Left ventricle myocardium superior (tissue), 1 donor: ENCODE measurements around the gene RFX8. TPM values are rescaled to one million over a fixed set of nuclear protein-coding genes. Genes with fewer than 3 reads are reported as not detected.
A peak's percentile ranks its signal among the peaks of the same experiment; 100 is the strongest.
"Not testable (repeated sequence)": the region's sequence is repeated elsewhere in the genome, so short reads cannot be mapped to it uniquely, and the experiment has no call there.

Experiments used
- ATAC-seq: fragments of 200-7000 bp; cut with Tn5 transposase; one replicate; pipeline ENCODE4 v1.9.1; 2020; ENCODE audit warnings: mild to moderate bottlenecking, moderate library complexity
- DNase-seq: peaks from one replicate; pipeline ENCODE4 v3.0.0-alpha.2; 2020
- intact Hi-C: fragments of 100-400 bp; cut with micrococcal nuclease; formaldehyde crosslinking; loops from one replicate; pipeline ENCODE4 v1.11.0; 2022
- total RNA-seq: library from RNA; stranded (reverse); fragmentation: NEBNext Ultra II Directional; extraction: Animal tissue kit (Norgen Biotek cat#: 25700); gene quantifications from one replicate; pipeline ENCODE4 v1.2.1, GENCODE V29; 2021
- donor health status: DM: no; HTN: yes; CAD: no; lungs with severe emphysema.

The RFX8 gene
- total RNA-seq, 1 donor from 2014 or later = not detected

DNA sequence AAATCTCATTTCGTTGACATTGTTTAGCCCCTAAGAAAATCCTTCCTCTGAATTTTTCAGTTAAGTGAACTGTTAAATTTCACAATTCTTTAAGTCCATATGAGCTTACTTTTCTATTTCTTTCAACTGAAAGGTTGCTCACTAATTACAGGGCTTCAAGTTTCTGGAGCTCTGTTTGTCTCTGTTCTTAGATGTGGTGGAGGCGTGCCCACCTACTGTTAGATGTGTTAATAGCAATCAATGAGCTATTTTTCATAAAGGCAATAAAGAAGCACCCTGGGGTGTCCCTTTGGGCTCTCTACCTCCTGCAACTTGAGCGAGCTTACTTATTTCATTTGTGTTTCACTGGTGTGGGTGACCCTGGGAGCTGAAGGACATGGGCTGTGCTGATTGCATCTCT lies 112.6 kb downstream of the RFX8 start:
- intact Hi-C loops = no loop called here
- ATAC-seq (no peak), DNase-seq (no peak)

DNA sequence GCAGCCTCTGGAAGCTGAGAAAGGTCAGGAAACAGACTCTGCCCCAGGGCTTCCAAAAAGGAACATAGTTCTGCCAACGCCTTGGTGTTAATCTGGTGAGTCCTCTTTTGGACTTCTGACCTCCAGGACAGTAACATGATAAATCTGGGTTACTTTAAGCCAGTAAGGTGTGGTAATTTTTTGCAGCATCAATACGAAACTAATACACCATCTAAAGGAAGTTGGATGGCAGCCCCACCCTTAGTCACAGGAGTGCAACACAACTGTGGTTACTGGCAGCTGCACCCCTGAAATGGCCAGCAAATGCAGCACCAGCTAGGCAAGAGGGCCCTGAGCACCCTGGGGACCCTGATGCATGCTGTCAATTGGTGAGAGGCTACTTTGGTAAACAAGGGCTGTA lies 113.4 kb downstream of the RFX8 start:
- no peak for ATAC-seq
- DNase-seq = no peak
- intact Hi-C loops = no loop called here

GRCh38 chr2:101361121-101361520 lies 113.8 kb downstream of the RFX8 start:
- intact Hi-C loops = no loop called here

DNA sequence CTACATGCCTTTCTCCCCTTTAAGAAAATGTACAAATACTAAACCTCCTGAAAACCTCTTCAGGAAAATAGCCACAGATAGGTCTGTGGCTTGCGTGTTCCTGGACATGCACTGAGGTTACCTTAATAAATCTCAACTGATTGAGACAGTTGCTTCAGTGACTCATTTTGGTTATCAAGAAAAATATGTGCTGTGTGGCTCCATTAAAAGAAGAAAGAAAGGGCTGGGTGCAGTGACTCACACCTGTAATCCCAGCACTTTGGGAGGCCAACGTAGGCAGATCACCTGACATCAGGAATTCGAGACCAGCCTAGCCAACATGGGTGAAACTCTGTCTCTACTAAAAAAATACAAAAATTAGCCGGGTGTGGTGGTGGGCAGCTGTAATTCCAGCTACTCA lies 114.7 kb downstream of the RFX8 start:
- ATAC-seq (no peak), DNase-seq (no peak)
- intact Hi-C loops = no loop called here

More at GRCh38 chr2:101361121-101361520, 113.8 kb downstream of the RFX8 start:
- DNase-seq (no peak), ATAC-seq (no peak)

DNA sequence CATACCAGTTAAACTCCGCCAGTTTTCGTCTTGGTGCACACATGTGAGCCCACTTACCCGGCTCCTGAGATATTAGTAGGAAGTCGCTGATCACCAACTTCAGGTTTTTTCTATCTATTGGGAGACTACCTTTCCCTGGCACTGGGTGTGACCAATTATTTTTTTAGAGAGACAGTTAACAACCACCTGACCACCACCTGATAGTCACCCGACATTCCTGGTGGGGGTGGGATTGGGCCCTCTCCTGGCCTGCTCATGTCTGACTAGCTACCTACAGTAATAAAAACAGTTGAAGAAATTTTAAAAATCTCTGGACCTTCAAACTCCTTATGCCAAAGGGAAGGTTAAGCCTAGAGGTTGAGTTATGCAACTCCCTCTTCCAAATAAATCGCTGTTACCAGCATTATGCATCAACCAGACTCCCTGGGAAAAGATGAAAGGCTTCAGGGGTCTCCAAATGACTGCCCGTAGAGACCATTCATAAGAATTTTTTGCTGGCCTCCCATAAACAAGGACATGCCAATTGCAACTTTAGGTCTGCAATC lies 115.4 kb downstream of the RFX8 start:
- DNase-seq (no peak), ATAC-seq (no peak)
- intact Hi-C loops = no loop called here

- ATAC-seq (no peak), DNase-seq (no peak)
- intact Hi-C loops = no loop called here
These were observed 117.5 kb downstream of the RFX8 start for GRCh38 chr2:101357376-101357775.

- intact Hi-C loops = no loop called here
- DNase-seq (no peak), ATAC-seq (no peak)
These were observed 118.4 kb downstream of the RFX8 start for GRCh38 chr2:101356521-101356920.

DNA sequence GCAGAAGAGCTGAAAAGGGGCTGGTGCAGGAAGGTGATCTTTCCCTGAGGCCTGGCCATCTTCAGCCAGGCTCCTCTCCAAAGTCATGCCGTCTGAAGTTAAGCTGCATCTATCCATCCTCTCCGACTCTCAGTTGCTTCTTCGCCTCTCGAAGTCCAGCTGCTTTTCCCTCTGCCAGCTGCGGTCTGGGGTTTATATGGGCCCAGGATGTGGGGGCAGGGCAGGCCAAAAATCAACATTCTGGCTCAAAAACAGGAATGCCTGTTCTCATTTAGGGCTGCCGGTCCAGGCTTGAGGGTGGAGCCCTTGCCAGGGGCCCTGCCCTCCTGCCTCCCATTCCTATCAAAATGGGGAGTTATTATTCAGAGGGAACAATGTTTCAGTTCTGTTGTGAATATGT lies 118.9 kb downstream of the RFX8 start:
- DNase-seq = no peak
- ATAC-seq = no peak
- intact Hi-C loops = no loop called here

GRCh38 chr2:101355401-101356054 lies 119.4 kb downstream of the RFX8 start:
- no peak for ATAC-seq
- intact Hi-C loops = no loop called here

DNA sequence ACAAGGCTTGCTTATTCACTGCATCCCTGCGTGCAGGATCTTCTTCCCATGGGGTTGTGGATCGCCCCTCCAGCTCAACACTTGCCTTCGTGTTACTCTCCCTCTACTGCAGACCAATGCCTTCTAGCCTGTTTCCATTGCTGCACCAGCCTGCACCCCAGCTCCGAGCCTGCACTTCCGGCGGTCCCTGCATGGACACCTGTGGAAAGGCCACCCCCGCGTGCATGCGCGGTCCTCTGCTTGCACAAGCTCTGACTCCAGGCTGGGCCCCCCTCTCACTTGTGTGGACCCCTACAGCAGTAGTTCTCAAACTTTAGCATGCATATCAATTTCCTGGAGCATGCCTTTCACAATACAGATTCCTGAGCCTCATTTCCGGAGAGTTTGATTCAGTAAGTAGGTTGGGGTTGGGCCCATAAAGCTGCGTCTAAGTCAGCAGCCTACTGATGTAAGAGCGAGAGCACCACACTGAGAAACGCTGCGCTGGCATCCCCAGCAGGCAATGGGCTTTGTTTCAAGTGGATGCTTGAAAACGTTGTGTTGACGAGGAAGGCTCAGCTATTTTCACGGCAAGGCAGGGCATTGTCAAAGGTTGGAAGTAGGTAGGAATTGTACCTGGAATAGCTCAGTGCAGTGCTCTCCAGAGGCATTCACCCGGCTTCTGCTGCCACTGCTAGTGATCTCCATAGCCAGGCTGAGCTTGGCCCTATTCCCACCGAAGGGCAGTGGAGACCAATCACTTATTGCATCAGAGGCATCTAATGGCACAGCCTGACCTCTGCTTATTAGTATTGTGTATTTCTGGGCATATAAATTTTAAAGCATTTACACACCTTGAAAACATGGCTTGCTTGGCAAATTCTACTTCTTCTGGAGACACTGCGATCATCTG lies 120.2 kb downstream of the RFX8 start:
- ATAC-seq = peak; percentile 37
- intact Hi-C loops = no loop called here
- DNase-seq = no peak

More at GRCh38 chr2:101355401-101356054, 119.4 kb downstream of the RFX8 start:
- no peak for DNase-seq

GRCh38 chr2:101352631-101353030 lies 122.3 kb downstream of the RFX8 start:
- ATAC-seq, DNase-seq, intact Hi-C loops: not testable (repeated sequence)

GRCh38 chr2:101351207-101351606 lies 123.7 kb downstream of the RFX8 start:
- ATAC-seq (no peak), DNase-seq (no peak)
- intact Hi-C loops = no loop called here

GRCh38 chr2:101349893-101350662 lies 124.8 kb downstream of the RFX8 start:
- intact Hi-C loops = no loop called here
- ATAC-seq = no peak
- DNase-seq = no peak

GRCh38 chr2:101348883-101349282 lies 126.0 kb downstream of the RFX8 start:
- DNase-seq = no peak
- no peak for ATAC-seq
- intact Hi-C loops = no loop called here

Other genes starting within 250 kb of the RFX8 start
- gene CNOT11, start 222.2 kb downstream of the RFX8 start, total RNA-seq = 37.4 TPM
- gene RNF149, start 166.4 kb downstream of the RFX8 start, total RNA-seq = 16.6 TPM
- not detected for gene CREG2, start 87.6 kb downstream of the RFX8 start, total RNA-seq
- gene MAP4K4, start 222.6 kb upstream of the RFX8 start, total RNA-seq = 99.5 TPM